Measurements from ENCODE around the gene ADTRP.

The ADTRP gene

DNA sequence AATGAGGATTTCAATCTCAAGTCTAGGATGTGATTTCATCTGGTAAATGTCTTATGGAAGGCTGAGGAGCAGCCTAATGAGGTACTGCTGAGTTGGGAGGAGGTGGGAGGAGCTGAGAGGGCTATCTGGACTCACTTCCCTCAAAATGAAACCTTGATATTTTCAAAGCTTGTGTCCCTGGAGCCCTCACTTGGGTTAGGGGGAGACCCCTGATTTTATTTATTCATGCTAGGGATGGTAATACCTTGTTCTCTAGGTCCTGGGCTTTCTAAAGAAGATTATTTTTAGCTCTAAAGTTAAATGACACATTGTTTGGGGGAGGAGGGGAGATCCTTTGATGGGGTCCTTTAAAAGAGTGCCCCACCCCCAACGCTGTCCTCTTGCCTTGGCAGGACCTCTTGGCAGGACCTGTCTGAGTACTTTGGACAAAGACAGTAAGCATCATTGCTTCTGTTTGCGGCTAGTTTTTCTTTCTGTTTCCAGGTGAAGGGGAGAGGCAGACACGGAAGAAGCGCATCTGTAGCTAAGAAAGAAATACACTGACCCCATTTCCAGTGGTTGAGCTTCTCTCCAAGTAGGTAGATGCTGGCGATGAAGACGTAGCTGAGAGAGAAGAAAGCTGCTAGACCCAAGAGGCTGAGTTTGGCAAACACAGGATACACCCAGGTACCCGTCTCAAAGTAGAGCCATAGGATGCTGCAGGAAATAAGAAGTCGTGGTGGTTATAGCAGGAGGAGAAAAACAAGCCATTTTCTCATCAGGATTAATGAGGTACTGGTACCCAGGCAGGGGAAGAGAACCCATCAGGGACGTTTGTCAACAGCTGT lies 55.6 kb downstream of the ADTRP start:
- DNase-seq (ENCODE audit: low spot score), result no peak

DNA sequence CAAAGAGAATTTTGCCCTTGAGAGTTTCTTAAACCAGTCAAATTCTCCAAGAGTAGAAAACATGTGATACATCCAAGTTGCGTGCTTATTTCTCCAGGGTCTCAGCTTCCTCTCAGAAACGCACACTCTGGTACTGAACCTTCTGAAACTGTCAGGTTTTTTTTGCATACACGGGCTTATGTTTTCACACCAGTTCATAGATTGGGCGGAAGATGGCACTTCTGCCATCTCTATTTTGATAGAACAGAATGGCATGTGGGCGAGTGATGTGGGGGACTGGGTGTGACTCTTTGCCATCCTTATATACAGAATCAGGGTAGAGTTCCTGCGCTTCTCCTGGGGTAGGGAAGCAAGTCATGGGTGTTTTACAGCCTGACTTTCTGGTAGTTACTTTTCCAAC lies 56.4 kb downstream of the ADTRP start:
- DNase-seq (ENCODE audit: low spot score), result no peak

DNA sequence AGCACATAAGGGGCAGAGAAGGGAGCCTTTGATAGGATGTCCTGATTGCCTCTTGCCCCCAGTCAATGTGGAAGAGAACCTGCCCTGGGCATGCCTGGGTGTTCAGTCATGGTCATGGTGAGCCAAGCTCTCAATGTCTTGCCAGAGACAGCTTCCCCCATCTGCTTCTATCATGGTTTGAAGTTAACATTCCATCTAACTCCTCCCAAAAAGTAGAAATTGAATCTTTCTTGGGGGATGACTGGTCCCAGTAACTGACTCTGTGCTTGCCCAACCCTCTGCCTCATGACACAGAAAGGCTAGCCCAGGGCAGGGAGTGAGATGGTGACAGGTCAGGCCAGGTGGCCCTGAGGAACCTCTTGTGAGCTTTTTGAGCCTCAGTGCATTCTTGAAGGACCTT lies 60.1 kb downstream of the ADTRP start:
- no peak for DNase-seq (ENCODE audit: low spot score)

DNA sequence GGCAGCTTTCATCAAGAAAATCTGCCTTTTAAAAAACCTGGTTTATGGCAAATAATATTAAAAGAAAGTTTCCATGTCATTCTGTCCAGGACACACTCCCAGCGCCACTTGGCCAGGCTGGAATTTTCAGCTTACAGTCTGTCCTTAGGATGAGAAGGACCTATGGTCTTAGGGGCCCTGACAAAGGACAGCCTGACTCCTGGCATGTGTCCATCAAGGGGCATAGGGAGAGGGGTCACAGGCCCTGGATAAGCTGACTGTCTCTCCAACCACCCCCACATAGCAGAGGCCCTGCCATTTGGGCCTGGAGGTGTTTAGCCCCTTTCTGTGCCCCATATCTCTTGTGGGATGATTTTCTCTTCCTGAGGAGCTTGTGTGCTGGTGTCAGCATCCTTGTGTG lies 60.6 kb downstream of the ADTRP start:
- no peak for DNase-seq (ENCODE audit: low spot score)

DNA sequence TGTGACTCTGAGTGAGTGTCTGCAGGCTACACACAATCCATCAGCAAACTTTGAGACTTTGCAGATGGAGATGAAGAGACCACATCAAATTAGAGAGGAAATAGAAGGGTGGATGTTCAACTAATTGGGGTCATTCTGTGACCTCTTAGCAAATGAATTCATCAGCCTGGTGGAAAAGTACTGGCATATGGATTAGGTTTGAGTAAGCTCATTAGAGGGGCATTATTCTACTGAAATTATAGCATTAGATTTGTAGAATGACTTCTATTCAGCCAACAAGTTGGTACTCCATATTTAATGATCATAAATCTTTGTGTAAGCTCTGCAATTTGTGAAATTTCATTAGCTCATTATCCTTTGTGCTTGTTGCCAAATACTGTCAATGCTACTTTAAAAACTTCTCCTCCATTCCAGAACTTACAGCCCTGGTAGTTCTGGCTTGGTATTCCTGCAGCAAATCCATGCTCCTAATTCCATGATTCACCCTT lies 63.8 kb downstream of the ADTRP start:
- no peak for DNase-seq (ENCODE audit: low spot score)

DNA sequence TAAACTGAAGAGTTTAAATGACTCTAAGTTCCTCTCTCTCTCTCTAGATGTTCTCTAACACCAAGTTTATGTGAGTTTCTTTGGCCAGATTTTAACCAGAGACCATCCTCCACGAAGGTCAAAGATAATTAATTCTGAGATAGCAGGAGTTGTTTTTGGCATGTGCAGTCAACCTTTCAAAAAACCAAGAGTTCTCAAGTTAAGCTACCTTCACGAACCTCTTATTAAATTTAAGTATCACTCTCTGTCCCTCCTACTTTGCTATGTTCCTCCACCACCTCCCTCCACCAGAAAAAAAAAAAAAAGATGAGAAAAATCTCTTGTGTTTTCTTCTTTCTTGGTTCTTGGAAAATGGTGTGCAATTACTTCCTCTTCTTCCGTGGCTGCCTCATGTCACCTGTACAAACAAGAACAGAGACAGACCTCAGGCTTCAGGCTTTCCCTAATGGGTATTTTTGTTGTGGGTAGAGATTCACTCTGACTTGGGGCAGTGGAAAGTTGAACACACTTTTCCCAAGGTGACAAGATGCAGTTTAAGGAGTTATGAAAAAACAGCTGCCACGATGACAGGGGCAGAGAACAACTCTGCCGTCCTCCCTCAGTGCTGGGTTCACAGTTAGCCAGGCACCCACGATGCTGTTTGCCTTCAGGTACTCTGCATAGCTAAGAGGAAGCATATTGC lies 64.3 kb downstream of the ADTRP start:
- no peak for DNase-seq (ENCODE audit: low spot score)

DNA sequence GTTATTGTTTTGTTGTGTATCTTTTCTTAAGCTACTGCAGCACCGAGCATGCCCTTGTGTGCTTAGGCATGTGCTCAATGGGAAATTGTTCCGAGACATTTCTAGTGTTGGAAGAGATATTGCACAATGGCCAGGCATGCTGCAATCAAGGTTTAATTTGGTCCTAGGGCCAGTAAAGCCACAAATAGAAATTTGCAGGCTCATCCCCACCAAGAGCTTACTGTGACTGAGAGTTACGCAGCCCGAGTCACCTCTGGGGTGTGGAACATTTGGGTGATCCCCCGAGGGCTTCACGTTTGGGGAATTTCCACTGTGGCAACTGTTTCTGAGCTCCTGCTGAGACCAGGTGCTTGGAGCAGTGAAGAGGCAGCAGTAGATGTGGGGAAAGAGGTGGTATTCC lies 65.8 kb downstream of the ADTRP start:
- DNase-seq (ENCODE audit: low spot score), result no peak

DNA sequence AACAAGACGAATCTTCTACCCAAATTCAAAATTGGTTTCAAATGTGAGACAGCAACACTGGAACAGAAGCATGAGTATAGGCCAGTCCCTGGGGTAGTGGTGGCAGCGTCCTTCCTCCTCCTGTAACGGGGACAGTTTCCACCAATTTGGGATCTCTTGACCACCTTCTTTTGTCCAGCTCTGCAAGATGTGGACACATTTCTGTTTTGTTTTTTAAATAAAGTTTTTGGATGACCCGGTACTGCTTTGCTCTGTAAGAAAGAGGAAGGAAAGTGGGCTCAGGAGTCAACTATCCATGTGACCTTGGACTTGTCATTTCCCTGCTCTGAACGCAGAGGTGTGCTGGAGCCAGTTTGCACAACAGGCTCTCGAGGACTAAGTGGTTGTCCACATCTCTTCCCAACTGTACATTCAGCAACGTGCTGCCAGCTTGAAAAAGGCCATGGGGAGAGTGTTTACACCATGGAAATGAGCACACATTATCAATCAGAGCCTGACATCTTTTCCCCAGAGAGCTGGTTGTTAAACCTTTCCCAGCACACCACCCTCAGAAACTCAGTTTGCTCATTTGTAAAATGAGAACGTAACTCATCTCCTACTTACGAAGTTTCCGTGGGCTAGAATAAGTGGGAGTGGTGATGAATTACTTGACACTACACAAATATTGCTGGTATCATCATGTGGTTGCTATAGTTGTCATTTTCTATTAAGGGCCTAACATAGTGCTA lies 66.5 kb downstream of the ADTRP start:
- DNase-seq (ENCODE audit: low spot score), result no peak

DNA sequence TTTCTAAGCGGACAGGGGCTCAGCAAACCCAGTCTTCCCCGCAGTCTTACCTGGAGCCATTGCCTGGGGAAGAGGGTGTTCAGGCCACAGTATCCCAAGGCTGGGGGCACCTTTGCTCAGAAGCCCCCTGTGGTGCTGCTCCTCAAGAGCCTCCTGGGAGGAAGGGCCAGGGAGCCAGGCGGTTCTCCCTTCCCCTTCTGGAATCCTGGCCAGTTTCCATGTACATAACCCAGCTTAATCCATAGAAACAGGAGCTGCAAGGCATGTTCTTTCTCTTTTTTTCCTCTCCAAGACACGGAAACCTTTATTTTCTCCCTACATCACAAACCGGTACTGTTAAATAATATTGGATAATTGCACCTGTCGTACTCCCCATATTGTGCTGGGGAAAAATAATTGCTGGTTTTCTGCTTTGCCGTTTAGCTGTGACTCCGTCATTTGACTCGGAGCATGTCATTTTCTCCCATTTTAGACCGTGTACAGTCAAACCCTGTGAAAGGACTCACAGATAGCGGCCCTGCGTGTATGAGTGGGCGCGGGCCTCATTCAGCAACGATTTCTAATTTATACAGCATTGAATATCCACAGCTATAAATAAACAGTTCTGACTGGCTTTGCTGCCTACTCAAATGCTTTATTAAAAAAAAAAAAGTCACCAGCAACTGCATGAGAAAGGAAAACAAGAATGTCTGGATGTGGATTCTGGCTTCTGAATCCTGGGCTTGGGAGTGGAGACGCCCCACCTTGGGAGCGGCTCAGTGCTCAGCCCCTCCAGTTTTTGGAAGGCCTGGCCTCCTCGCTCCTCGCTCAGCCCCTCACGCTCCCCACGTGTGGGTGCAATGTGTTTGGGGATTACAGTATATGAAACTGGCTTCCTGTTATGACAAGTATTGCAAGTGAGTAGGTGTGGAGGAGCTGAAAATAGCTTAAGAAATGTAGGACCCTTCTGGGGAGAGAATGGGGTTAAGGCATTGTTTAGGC lies 67.3 kb downstream of the ADTRP start:
- no peak for DNase-seq (ENCODE audit: low spot score)

DNA sequence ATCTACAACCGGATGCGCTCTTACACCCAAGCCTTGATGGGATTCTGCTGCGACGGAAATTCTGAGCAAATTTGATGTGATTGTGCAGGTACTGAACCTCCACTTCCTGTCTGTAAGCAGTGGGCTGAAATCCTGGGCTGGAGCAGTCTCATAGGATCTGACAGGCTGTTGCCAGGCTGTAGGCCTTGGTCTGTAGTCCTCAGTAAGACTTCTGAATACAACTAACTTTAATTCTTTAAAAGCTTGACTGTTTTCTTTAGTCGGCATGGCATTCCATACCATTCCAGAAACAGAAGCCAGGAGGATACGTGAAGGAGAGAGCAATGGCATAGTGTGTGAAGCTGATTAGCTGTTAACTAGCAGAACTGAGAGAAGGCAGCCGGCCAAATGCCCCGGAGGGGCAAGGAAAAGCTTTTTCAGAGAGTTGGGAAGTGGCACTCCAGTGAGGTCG lies 68.3 kb downstream of the ADTRP start:
- DNase-seq (ENCODE audit: low spot score), result no peak

DNA sequence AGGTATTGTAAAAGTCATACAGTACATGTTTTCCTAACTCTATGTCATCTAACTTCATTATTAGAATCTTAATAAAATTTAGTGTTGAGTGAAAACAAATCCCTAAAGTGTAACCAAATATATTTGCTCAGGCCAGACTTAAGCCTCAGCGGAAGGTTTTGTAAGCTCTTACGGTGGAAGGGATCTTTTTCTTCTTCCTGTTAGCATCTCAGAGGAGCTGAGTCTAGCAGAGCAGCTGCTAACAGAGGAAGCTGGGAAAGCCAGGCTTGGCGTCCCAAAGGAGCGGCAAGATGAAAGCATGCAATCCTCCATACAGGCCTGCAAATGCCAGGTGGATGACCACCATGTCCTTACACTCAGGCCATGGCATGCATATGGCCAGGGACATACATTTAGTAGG lies 72.4 kb downstream of the ADTRP start:
- DNase-seq (ENCODE audit: low spot score), result no peak

DNA sequence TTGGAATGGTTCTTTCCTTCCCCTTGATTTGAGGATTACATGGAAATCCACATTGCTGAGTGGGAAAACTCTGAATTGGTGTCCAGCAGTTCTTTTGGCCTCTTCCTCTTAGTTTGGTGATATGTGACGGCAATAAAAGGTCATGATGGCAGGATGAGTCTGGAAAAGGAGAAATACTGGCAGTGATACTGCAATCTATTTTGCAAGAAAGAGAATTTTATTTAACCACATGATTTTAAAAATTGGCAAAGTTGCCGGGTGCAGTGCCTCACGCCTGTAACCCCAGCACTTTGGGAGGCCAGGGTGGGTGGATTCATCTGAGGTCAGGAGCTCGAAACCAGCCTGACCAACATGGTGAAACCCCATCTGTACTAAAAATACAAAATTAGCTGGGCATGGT lies 73.1 kb downstream of the ADTRP start:
- no peak for DNase-seq (ENCODE audit: low spot score)

DNA sequence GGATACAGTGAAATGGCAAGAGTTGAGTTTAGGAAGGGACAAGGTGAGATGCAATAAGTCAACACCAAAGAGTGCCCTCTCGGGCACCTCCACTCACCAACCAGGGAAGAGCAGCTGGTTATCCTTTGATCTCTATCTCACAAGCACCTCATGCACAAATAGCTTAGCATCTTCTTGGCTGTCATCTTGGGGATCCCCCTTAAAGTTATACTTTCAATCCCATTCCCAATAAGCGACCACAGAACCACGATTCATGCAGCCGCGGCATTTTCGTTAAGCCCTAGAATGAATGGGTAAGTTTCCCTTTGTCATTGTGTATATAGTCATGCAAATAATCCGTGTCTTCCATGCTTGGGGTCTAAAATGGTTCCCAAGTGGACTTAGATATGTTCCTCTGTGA lies 73.5 kb downstream of the ADTRP start:
- DNase-seq (ENCODE audit: low spot score), result no peak

DNA sequence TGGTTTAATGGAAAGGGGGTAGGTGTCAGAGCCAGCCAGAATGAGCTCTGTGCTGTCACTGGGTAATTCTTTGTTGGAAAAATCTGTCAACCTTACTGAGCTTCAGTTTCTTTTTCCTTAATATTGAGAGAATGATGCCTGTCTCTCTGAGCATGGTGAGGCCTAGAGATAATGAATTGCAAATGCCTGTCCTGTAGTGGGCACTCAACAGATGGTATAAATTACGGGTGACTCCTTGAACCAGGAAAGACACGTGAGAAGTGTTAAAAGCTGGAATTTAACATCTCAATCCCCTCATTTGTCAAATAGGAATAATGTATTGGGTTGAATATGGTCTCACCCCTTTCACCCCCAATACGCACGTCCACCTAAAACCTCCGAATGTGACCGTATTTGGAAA lies 74.9 kb downstream of the ADTRP start:
- no peak for DNase-seq (ENCODE audit: low spot score)

DNA sequence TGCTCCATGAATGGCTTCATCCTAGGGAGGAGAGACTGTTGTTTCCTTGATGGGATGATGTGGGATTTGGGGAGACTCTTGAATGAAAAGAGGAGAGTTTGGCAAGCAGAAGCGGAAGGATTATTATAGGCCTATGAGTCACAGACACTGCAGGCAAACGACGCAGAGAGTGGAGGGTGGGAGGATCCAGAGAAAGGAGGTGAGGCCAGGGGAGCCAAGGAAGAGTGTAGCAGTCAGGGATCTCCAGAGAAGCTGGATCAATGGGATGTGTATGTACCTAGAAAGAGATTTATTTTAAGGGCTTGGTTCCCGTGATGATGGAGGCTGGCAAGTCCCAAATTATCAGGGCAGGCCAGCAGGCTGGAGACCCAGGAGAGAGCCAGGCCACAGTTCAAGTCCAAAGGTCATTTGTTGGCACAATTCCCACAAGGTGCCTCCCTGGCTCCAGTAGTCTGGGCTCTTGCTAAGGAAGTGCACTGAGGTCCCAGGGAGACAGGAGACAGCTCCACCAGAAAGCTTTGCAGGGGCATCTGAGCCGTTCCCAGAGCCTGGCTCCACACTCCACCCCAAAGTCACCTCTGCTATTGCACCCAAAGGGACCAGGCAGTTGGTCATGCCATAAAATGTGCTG lies 76.0 kb downstream of the ADTRP start:
- no peak for DNase-seq (ENCODE audit: low spot score)

DNA sequence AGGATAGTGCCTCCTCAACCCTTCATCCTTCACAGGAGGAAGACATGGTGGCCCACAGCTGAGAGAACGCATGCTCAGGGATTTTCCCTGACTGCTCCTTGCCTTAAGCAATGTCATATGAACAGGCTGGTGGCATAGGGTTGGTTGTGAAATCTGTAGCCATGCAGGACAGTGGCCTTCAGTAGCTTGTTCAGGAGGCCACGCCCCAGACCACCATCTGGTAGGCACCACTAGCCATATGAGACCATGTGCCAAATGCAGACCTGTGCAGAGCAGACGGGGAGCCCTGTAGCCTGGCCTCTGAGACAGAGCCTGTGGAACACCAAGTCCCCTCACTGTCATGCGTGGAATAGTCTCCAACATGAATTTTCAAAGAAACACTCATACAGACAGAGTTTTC lies 76.5 kb downstream of the ADTRP start:
- DNase-seq (ENCODE audit: low spot score), result no peak

DNA sequence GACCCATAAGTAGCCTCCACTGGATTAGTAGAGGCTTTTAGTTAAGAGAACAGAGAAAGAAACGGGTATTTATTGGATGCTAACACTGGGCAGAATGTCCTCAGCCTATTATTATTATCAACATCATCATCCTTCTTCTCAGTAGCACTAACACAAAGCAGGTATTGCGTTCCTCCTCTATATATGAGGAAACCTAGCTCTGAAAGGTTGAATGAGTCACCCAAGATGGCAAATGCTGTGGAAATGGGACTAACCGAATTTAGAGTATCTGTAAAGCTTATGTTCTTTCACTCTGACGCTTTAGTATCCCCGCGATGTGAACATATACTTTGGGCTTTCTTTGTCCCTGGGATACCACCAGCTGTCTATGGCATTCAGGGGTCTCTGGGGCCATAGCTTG lies 77.0 kb downstream of the ADTRP start:
- no peak for DNase-seq (ENCODE audit: low spot score)

DNA sequence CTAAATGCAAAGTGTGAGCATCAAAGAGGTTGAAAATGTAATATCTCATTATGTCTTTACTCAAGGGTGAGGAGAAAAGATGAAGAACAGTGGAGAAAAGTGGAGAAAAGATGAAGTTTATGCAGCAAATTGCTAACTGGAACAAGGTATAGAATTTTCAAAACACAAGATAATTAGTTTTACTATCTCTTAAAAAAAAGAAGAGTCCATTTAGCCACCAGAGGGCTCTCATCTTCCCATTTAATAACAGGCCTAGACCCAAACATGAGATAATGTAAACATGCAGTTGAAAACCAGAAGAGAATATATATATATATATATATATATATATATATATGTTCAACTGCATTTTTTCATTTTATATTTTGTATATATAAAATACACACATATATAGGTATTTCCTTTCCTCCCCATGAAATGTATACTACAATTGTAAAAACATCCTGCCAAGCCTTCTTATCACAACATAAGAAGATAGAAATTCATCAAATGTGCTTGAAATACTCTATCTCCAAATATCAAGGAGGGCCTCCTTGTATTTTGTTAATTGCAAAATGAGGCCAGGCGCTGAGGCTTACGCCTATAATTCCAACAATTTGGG lies 78.4 kb downstream of the ADTRP start:
- peak; percentile 12 for DNase-seq (ENCODE audit: low spot score)

DNA sequence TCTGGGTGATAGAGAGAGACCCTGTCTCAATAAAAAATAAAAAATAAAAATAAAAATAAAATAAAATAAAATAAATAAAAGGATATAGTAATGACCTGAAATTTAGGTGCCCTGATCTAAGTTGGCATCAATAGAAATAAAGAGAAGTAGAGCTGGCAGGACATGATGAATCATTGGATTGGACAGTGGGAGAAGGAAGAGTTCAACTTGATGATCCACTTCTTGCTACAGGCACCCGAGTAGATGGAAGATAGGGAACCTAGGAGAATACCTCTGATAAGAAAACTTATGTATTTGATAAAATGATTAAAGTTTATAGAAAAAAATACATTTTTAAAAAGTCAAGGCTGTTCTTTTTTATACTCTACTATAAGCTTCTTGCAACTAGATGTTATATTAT lies 79.0 kb downstream of the ADTRP start:
- no peak for DNase-seq (ENCODE audit: low spot score)

DNA sequence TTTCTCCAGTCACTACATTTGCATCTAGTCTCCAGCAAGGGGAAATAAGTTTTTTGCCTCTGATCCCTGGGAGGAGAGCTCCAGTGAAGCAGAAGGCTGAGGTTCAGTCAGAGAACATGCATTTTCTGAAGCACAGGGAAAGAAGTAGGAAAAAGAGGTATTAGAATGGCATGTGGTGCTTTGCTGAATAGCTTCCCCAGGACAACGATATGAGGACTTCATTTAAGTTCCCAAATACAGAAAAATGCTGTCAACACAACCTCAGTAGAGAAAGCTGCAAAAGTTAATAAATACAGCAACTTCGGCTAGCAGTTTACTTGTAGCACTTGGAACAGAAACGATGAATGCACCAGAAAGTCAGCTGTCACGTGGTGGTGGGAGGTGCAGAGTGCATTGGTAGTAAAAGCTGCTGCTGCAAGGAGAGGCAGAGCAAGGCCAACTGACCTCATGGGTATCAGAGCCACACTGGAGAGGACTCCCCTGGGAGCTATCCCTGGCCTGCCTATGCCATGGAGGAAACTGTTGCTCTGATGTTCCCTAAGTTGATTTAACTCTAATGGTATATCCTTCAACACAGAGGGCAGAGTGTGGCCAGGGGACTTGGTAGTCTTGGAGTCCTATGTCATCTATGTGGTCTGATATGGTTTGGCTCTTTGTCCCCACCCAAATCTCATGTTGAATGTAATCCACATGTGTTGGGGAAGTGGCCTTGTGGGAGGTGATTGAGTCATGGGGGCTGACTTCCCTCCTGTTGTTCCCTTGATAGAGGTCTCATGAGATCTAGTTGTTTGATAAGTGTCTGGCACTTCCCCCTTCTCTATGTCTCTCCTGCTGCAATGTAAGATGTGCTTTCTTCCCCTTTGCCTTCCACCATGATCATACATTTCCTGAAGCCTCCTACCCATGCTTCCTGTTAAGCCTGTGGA lies 85.9 kb downstream of the ADTRP start:
- no peak for DNase-seq (ENCODE audit: low spot score)

Measured in hematopoietic multipotent progenitor cell treated with erythropoietin and hydrocortisone succinate and interleukin-3 and kit ligand, for 15 days (in vitro differentiated cells).